ENCODE results near the gene POLR1H. TPM values are rescaled to one million over a fixed set of nuclear protein-coding genes. Genes with fewer than 3 reads are reported as not detected.
A peak's percentile ranks its signal among the peaks of the same experiment; 100 is the strongest.

Gene POLR1H
- total RNA-seq, 1 donor from 2014 or later = 15.5 TPM

DNA sequence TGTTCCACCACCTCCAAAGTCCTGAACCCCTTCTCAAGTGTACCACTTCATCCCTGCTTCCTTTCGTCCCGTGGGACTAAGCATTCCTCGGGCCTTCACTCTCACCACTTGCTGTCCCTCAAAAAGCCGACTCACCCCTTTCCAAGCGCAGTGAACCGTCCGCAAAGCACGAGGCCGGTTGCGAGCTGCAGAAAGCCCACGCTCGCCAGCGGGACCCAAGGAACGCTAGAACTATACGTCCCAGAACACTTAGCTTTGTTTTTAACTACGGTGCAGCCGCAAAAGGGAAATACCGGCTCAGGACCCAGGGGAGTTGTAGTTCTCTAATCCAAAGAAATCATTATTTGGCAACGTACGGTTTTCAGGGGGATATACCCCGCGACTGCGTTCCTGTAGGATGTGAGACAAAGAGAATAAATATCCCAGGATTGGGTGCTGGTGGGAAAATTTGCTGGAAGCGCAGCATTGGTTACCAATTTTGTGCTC, 416 bp upstream of the POLR1H start:
- no peak for DNase-seq (ENCODE audit: low spot score)
- intact Hi-C loops (cut with DNase I) = no loop called here

DNA sequence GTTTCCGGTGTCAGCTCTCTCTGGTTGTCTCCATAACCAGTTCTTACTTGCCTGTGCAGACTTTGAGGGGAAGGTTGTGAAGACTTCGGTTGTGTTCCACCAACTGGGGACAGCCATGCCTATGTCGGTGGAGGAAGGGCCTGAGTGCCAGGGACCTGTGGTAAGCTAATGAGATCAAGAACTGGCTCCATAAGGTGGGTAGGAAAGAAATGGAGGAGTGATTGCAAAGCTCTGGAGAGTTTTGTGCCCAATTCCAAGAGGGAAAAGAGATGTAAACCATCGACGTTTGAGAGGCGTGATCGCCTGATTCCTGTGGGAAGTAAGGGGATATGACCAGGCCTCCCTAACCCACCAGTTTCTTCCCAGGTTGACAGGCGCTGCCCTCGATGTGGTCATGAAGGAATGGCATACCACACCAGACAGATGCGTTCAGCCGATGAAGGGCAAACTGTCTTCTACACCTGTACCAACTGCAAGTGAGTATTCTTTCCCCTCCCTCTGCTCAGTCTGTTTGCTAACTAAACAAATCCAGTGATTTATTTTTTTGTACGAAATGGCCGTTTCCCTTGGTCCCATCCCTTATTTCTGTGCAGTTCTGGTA, 893 bp downstream of the POLR1H start:
- no peak for DNase-seq (ENCODE audit: low spot score)
- intact Hi-C loops (cut with DNase I) = no loop called here

DNA sequence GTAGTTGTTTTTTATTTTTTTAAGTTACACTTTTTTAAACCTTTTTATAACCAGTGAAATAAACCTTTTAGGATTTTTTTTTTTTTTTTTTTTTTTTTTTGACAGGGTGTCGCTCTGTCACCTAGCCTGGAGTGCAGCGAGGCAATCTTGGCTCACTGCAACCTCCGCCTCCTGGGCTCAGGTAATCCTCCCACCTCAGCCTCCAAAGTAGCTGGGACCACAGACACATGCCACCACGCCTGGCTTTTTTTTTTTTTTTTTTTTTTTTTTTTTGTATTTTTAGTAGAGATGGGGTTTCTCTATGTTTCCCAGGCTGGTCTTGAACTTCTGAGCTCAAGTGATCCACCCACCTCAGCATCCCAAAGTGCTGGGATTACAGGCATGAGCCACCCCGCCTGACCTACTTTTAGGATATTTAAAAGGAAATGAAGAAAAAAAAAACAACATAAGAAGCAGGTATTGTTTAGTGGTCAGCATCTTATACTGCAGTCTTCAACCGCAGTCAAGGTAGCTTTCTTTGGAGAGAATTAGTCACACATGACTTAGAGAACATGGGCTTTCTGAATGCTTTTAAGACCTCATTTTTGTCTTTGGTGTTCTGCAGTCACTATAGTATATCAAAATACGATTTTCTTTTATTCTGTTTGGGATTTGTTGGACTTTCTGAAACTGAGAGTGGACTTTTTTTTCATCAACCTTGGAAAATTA, 1.6 kb downstream of the POLR1H start:
- intact Hi-C loops (cut with DNase I) = no loop called here
- DNase-seq (ENCODE audit: low spot score) = no peak

DNA sequence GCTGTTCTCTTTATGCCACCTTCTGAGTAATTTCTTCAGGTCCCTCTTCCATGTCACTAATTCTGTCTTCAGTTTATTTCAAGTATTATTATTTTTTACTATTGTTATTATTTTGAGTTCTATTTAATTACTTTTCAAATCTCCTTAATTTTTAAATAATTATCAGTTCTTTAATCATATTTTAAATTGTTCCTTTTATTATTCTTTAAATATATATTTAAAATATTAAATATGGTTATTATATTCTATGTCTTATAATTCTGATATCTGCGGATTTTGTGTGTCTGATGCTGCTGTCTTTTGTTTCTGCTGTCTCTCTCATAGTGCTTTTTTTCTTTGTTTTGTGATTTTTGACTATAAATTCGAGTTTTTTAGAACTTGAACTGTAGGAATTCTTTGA, 2.2 kb downstream of the POLR1H start:
- intact Hi-C loops (cut with DNase I) = no loop called here
- no peak for DNase-seq (ENCODE audit: low spot score)

DNA sequence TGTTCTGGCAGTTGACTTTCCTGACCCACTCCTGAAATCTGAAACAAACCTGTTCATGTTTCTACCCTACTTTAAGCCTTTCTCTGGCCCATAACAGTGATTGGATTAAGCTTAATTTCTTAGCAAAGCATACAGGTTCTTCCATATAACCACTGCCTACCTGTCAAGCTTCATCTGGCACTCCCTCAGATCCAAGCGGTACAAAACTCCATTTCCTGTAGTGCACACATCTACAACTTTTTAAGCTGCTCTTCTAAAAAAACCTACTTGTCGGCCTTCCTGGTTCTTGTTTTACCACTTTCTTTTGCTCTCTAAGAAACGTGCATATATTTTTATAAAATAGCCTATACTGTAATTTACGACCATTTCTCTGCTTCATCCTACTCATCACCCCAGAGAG, 5.0 kb downstream of the POLR1H start:
- no peak for DNase-seq (ENCODE audit: low spot score)
- intact Hi-C loops (cut with DNase I) = loop anchor here (2.0 kb wide), 1 partner anchor 37 kb away; no protein-coding TSS in a partner anchor

DNA sequence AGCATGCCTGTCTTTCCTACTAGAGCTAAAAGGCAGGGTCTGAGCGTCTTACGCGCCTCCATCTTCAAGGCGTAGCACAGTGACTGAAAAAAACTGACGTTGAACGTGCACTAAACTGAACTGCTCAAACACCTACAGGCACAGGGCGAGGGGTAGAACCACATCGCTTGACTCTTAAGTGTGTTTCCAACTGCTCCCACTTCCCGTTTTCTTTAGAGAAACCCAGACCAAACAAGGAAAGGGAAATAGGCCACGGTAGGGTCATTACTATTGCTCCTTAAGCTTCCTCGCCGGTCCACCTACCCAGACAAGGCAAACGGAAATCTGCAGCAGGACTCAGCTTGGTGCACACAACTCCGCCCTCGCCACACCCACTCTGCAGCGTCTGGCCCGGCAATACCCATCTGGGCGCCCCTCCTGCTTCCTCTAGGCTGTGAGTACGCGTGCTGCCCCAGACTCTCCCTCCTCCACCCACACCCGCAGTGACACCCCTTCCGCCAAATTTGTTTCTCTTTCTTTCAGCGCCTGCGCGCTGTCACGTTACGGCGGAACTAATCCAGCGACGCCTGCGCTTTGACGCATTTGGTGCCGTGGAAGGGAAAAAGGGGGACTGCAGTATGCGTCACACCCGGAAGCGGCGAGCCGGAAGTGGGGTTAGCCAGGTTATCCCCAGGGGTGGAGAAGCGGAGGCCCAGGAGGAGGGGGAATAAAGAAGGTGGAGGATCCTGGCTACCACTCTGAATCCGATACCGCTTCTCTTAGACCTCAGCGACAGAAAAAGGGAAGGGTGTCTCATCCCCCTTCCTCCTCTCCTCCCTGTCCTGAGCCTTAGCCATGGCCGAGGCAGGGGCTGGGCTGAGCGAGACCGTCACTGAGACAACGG, 5.8 kb downstream of the POLR1H start, which contains the start of gene PPP1R11:
Gene PPP1R11 (plus strand): TSS at position 622 of the 883 bp plus-strand sequence. CDS start 213 bp downstream, at position 835.
- DNase-seq (ENCODE audit: low spot score) = peak; percentile 99
- intact Hi-C loops (cut with DNase I) = loop anchor here (2.0 kb wide), 1 partner anchor 36 kb away; no protein-coding TSS in a partner anchor

DNA sequence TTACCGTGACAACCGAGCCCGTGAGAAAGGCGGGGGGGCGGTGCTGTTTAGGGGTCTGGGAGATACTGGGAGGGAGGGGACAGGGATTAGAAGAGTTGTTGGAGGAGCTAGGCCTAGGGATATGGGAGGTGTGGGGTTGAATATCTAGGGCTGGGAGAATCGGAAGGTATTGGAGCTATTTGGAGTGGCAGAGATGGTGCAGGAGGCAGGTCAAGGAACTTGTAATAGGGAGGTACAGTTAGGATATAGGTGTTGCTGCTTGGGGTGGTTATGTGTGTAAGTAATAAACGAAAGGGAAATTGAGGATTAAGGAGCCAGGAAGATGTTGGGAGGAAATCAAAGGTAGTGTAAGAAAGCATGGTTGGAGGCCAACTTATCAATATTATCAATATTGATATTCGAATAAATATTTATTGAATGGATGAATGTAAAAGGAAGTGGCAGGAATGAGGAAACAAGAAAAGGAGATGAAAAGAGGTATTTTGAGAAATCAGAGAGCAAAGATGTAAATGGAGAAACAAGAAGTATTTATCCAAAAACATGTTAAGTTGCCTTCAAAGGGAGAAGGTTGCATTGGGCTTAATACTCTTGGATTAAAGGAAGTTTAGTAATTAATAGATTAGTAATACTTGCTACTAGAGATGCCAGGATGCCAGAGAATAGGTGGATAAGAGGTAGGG, 6.5 kb downstream of the POLR1H start:
- intact Hi-C loops (cut with DNase I) = loop anchor here (2.0 kb wide), 1 partner anchor 35 kb away; no protein-coding TSS in a partner anchor
- DNase-seq (ENCODE audit: low spot score) = no peak

DNA sequence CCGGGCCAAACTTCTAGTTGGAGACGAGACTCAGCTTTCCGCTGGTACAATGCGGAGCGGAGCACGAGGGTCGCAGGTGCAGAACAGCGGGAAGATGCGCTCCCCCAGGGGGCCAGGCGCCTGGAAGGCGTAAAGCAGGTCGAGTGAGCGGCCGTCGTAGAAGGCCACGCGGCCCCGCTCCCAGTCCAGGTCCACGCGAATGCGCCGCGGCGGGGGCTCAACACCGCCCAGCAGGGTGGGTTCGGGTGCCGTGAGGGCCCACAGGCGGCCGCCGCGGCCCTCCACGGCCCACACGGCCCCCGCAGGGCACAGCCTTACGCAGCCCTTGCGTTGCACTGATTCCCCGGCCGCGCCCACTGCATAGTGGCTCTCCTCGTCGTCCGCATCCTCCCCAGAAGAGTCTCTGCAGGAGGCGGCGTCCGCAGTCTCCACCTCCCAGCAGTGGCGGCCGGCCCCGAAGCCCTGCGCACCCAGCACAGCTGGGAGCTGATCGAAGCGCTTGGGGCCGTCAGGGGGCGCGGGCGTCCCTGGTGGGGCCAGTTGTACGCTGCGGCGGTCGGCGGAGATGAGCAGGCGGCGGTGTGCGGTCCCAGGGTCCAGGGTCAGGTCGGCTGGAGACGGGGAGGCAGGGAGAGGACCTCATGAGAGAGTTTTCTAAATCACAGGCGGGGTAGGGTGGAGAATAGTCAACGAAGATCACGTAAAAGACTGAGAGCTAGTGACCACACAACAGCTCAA, 10.2 kb downstream of the POLR1H start:
- intact Hi-C loops (cut with DNase I) = no loop called here
- DNase-seq (ENCODE audit: low spot score) = no peak

DNA sequence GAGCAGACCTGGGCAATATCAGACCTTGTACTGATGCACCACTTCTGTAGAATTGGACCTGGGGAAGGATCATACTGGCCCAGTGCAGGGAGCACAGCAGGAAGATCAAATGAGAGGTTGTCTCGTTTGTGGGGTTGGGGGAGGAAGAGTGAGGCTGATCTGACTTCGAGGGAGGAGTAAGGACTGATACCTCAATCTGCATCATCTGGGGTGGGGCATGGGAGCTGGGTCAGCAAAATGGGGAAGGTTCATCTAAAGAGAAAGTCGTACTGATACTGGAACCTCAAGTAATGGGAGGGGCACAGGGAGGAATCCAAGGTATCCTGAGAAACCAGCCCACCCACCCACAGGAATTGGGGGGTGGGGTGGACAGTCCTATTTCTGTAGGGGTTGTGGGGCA, 10.8 kb downstream of the POLR1H start:
- DNase-seq (ENCODE audit: low spot score) = no peak
- intact Hi-C loops (cut with DNase I) = no loop called here

DNA sequence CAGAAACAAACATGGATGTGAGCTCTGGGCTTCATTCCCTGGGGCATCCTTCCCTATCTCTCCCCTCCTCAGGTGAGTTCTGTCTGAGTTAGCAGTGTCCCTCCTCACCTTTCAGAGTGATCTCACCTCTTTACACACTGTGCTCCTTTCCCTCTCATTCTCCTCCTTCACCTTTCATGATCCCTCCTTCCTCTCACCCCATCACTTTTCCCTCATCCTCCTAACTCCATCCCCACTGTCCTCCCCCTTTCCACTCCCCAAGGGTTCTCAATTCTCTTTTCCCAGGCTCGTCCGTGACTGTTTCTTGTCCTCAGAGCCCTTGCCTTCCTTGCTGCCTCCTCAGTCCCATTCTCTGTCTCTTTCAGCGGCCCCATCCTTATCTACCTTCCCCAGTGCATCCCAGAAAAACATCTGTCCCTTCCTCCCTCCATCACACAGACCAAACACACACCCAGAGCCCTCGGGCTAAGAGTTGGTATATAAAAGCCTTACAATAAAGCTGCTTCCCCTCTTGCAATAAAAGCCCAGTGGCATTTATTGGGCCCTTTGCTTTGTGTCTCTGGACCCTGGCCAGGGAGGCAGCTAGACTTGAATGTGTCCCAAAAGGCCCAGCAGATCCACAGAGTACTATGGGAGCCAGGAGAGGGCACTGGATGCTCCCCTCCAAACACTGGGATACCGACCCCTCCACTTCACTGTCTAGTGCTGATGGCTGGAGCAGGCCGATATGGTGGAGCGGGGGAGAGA, 12.6 kb downstream of the POLR1H start:
- intact Hi-C loops (cut with DNase I) = no loop called here
- no peak for DNase-seq (ENCODE audit: low spot score)

DNA sequence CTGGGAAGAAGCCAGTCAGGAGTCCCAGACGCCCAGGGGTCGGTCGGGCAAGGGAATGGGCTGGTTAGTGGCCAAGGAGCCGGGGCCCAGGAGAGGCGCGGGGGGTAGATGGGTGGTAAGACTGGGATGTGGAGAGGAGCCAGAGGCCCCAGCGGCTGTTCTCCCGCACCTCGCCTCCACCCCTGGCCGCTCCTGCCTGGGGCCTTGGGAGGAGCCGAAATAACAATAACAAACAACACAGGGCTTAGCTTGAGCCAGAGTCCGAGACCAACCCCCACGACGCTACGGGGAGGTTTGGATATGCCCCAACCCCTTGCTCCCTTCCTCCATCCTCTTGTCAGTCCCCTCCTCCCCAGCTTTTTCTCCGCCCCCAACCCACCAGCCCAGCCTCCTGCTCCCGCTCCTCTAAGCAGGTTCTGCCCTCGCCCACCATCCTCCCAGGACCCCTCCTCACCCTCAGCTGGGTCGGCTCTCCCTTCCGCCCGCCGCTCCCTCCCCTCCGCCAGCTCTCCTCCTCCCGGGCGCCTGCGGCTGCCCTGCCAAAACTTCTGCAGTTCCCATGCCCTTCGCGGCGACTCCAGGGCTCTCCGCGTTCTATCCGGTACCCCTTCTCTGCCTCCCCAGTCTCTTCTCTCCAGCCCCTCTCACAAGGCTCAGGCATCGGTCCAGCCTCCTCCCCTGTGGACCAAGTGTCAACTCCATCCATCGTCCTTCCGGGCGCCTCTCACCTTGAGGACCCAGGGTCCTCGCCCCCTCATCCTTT, 13.4 kb downstream of the POLR1H start:
- DNase-seq (ENCODE audit: low spot score) = no peak

DNA sequence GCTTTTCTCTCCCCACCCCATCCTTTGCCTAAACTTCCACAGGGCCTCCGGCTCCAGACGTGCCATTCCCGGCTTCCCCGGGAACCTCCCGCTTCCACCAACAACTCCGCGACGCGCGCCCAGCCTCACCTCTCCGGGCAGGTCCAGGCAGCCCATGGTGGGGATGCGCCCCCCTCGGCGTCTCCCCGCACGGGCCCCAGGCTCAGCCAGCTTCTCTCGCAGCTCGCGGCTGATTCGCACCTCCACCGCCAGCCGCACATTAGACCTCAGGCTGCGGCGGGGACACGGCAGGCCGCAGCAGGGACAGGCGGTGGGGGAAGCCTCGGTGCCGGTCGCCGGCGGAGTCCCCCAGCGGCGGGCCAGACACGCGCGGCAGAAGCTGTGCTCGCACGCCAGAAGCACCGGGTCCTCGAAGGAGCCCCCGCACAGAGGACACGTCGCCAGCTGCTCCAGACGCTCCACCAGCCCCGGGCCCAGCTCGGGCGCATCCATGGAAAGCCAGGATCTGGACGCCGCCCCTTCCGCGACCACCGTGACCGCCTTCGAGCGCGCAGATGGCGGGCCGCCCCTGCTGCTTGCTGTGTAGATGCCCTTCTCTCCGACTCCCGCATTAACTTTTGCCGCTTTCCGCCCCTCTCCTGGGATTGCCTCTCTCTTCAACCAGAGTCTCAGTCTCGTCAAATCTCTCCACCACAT, 14.2 kb downstream of the POLR1H start, which contains the start of gene RNF39:
Gene RNF39 (minus strand): TSS at position 676 of the 696 bp plus-strand sequence. CDS start 184 bp downstream, at position 492.
- intact Hi-C loops (cut with DNase I) = no loop called here
- DNase-seq (ENCODE audit: low spot score) = no peak

More for the DNA sequence above, 13.4 kb downstream of the POLR1H start:
- intact Hi-C loops (cut with DNase I) = no loop called here

DNA sequence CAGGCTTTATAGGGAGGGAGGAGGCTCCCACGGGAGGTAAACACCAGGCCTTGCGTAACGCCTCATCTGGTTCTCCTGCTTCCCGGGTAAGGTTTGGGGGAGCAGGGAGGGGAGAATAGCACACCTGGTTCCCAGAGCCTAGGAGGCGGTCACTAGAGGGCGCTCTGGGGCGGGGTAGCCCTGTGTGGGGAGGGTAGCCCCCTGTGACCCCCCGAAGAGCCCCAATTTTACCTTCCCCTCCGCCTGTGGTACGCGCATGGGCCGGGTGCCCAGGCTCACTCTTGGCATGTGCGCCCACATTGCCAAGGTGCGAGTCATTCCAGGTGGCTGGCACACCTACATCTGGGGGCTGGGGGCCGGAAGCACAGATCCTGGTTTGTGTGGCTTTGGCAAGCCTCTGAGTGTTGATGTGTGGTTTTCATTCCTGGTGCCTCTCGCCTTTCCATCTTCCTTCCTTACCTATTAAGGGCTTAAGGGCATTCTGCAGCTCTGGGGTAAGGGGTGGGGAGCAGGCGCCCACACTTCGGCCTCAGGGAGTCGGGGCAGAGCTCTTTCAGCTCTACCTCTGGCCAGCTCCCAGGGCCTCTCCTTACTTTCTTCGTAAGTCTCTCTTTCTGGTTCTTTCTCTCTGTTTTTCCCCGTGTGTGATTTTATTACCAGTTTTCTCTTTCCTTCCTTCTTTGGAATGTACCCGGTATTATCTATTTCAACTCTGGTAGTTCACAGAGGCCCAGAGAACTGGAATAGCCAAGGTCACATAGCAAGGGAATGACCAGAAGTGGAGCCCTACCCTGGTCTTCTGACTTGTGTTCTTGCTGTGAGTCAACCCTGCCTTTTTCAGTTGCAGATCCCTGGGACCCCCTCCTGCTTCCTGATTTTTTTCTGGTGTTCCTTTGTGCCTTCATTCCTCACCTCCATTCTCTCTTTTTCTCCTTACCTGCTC, 15.0 kb downstream of the POLR1H start:
- no peak for DNase-seq (ENCODE audit: low spot score)
- intact Hi-C loops (cut with DNase I) = no loop called here

DNA sequence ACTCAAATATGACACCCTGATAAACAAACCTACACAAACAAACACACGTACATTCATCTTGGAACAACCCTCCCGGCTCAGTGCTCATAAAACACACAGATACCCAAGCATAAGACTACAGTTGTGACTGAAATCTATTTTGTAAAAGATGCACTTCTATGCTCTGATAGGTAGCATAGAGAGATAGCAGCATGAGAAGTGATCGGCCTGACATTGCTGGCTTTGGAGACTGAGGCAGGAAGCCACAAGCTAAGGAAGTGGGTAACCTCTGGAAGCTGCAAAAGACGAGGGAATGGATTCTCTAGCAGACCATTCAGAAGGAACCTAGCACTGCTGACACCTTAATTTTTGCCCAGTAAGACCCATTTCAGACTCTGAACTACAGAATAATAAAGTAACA, 16.2 kb downstream of the POLR1H start:
- DNase-seq (ENCODE audit: low spot score) = no peak
- intact Hi-C loops (cut with DNase I) = no loop called here

DNA sequence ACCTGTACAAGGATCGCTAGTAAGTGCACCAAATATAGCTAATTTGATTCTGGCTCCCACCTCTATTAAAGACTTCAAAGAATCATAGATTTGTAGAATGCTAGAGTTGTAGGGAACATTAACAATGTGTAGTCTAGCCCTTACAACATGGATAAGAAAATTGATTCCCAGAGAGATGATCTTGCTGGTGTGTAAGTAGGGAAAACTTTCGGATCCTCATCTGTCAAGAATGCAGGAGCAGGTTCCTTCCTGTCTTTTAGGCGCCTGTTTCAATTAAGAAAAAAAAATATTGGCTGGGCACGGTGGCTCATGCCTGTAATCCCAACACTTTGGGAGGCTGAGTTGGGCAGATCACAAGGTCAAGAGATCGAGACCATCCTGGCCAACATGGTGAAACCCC, 26.8 kb downstream of the POLR1H start:
- DNase-seq (ENCODE audit: low spot score) = no peak
- intact Hi-C loops (cut with DNase I) = no loop called here
